ENCODE measurements around the gene PA2G4. TPM values are rescaled to one million over a fixed set of nuclear protein-coding genes. Genes with fewer than 3 reads are reported as not detected.
A peak's percentile ranks its signal among the peaks of the same experiment; 100 is the strongest.

The PA2G4 gene
- total and polyA plus RNA-seq, 2 of the 4 experiments (the other 2 are of a cell fraction) = 158 to 198 TPM

- H3K27ac ChIP-seq (ENCODE audit: insufficient read depth, low read length) = peak within 1 kb of the TSS; percentile 47; the same call in 1 of the 2 replicates
- POLR2A ChIA-PET (ENCODE audit: unreplicated experiment) = no interaction called here
- H3K79me1 ChIP-seq (ENCODE audit: low read depth in 1 of 2, low read length in 2 of 2) = no peaks in the 10 kb centered on the region
- H4K5ac ChIP-seq (ENCODE audit: low read depth, low read length) = no peak within 1 kb of the TSS
- no peak within 1 kb of the TSS for H3K18ac ChIP-seq (ENCODE audit: low read depth, low read length)
- H3K27me3 ChIP-seq (ENCODE audit: control insufficient read depth, insufficient read depth, low read length) = peaks cover 38% of the 10 kb centered on the region
- H3K9me3 ChIP-seq (ENCODE audit: control insufficient read depth, insufficient read depth, low read length) = no peaks in the 10 kb centered on the region
- H3K4me3 ChIP-seq (ENCODE audit: insufficient read depth, low read depth, low read length) = peak within 1 kb of the TSS; percentile 67
- 0 out of 2 replicates have a peak, but pooled peaks cover 3% of the 10 kb centered on the region for H3K9me1 ChIP-seq (ENCODE audit: insufficient read depth, low read length)
- BruUV-seq (replicated peaks) = no TSS peak
- in situ Hi-C loops (cut with MboI; ENCODE audit: low sequenced_read_pairs) (no loop called here), intact Hi-C loops (cut with micrococcal nuclease) (loop anchor here (1.0 to 2.0 kb wide), 2 partner anchors 24 to 33 kb away; partner anchors contain the start of gene PA2G4), dilution Hi-C loops (cut with HindIII; ENCODE audit: low sequenced_read_pairs, unreplicated experiment) (no loop called here)
- peak within 1 kb of the TSS; percentile 96 for H3K4me2 ChIP-seq (ENCODE audit: low read depth, low read length)
- peak within 1 kb of the TSS; percentile 49 for H2BK5ac ChIP-seq (ENCODE audit: low read depth, low read length, poor library complexity, severe bottlenecking)
- no peaks in the 10 kb centered on the region for H3K36me3 ChIP-seq (ENCODE audit: control insufficient read depth, insufficient read depth, low read length)
- no peak within 1 kb of the TSS; the same call in 2 of the 3 replicates for H2BK15ac ChIP-seq (ENCODE audit: low read depth, low read length)
- CTCF ChIA-PET = interaction anchor here (0.6 to 1.4 kb wide), 5 partner anchors 10 to 38 kb away, joined by 3 to 4 read pairs (median 3); partner anchors contain the start of genes RPL41 and ZC3H10
- no peak within 1 kb of the TSS for H2AK5ac ChIP-seq (ENCODE audit: low read depth, low read length)
- H4K8ac ChIP-seq (ENCODE audit: low read depth in 2 of 2, low read length in 2 of 2) = peak within 1 kb of the TSS in 1 of 2 experiments; percentile 90; a peak in 2 of 4 replicates
- peak within 1 kb of the TSS; percentile 86 for H2AK9ac ChIP-seq (replicated peaks; ENCODE audit: low read depth, low read length, poor library complexity)
- no peak within 1 kb of the TSS; the same call in 1 of the 2 replicates for H2BK20ac ChIP-seq (ENCODE audit: low read depth, low read length)
- H2BK120ac ChIP-seq (ENCODE audit: low read depth, low read length) = no peak within 1 kb of the TSS; the same call in 1 of the 2 replicates
- H3K23ac ChIP-seq (ENCODE audit: low read depth, low read length) = peak within 1 kb of the TSS; percentile 84; the same call in 1 of the 2 replicates
- peak; percentile 81 for DNase-seq
- H3K14ac ChIP-seq (replicated peaks; ENCODE audit: low read depth, low read length) = 0 out of 2 replicates have a peak within 1 kb of the TSS, but pooled peaks have one; percentile 61
- peak within 1 kb of the TSS; percentile 100 for H2AFZ ChIP-seq (replicated peaks; ENCODE audit: low read length, poor library complexity)
- peak within 1 kb of the TSS; percentile 76; the same call in 1 of the 2 replicates for H3K4ac ChIP-seq (ENCODE audit: low read depth, low read length)
- H3K9ac ChIP-seq (ENCODE audit: low read depth, low read length) = peak within 1 kb of the TSS; percentile 66; the same call in 1 of the 2 replicates
- no peaks in the 10 kb centered on the region; the same call in 1 of the 2 replicates for H4K20me1 ChIP-seq (ENCODE audit: insufficient read depth, low read length)
- H3K4me1 ChIP-seq (ENCODE audit: control insufficient read depth, insufficient read depth, low read length) = peaks cover 4% of the 10 kb centered on the region; the same call in 1 of the 2 replicates
- peak; percentile 89 for ATAC-seq (ENCODE audit: low read depth)
- no peak within 1 kb of the TSS for H3K56ac ChIP-seq (ENCODE audit: extremely low read depth, insufficient read depth, low read length)
- no peak within 1 kb of the TSS; the same call in 1 of the 2 replicates for H4K91ac ChIP-seq (ENCODE audit: insufficient read depth, low read depth, low read length)
- 2% methylated on average over 19 of the region's 59 CpGs; no CpG with 5 or more reads in 1 of the 2 experiments for WGBS, 2 experiments (ENCODE audit: extremely low coverage in 2 of 2, insufficient read length in 1 of 2)
- TF ChIP-seq RFX5 (IDR thresholded peaks at IDR 0.05; ENCODE audit: low read depth, low read length) (no peak), MAFK (IDR thresholded peaks at IDR 0.05; ENCODE audit: low read depth, low read length) (no peak), CHD1 (IDR thresholded peaks at IDR 0.05; ENCODE audit: low read depth, low read length) (no peak), POLR2A (IDR thresholded peaks at IDR 0.05; ENCODE audit: low read depth, low read length) (no peak), FOS (IDR thresholded peaks at IDR 0.05; ENCODE audit: low read depth, low read length) (peak; percentile 80), ELK1 (IDR thresholded peaks at IDR 0.05; ENCODE audit: borderline replicate concordance, low read depth, low read length) (no peak), USF2 (IDR thresholded peaks at IDR 0.05; ENCODE audit: low read depth, low read length) (no peak), RCOR1 (IDR thresholded peaks at IDR 0.05; ENCODE audit: insufficient replicate concordance, low read length) (no peak), BHLHE40 (IDR thresholded peaks at IDR 0.05; ENCODE audit: low read depth, low read length) (peak; percentile 58; the same call in 1 of the 2 replicates), CEBPB (IDR thresholded peaks at IDR 0.05; ENCODE audit: low read depth, low read length) (no peak), CTCF (conservative IDR thresholded peaks at IDR 0.05; ENCODE audit: low read depth, low read length) (peak; percentile 19; the same call in 1 of the 2 replicates), SMC3 (IDR thresholded peaks at IDR 0.05; ENCODE audit: low read depth, low read length) (no peak), NFE2L2 (IDR thresholded peaks at IDR 0.05; ENCODE audit: low read depth, low read length) (no peak)
These were observed 24.4 kb upstream of the PA2G4 start, which contains the start of gene ERBB3 for GRCh38 chr12:56079723-56080555. ERBB3 (plus strand) TSS chr12:56080165; CDS start chr12:56080301, 136 bp downstream.
